NCI-H2196 treated with DMSO at 0.1 percent for 48 hours (cell line): ENCODE results near the gene IGSF21.
A peak's percentile ranks its signal among the peaks of the same experiment; 100 is the strongest.

Experiments used
- DNase-seq: peaks from one replicate; lab custom pipeline; 2025; ENCODE audit not compliant: unreplicated experiment; lab: John Stamatoyannopoulos, UW

The IGSF21 gene

GRCh38 chr1:18390953-18391352 lies 283.4 kb downstream of the IGSF21 start:
- DNase-seq: no peak

DNA sequence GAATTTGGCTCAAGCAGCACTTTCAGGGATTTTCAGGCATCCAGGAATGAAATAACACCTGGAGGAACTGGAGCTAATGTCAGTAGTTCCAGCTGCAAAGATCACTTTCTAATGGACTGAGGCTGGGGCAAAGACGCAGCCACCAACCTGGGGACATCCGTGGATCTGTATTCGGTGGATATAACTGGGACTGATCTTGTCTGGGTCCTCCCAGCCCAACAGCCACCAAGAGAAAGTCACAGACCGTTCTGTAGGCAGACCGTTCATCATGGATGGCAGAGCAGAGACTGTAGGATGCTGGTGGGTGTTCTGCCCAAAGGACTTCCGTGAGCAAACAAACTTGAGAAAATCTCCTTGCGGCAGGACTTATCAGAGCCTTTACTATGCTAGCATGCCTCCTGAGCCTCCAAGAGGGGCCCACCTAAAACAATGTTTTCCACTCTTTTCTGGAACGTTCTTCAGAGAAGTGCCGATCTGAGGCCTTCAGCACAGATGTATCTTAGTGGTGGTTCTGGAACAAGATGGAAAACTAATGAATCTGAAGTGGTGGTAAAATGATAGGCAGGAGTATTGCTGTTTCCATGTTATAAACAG lies 287.1 kb downstream of the IGSF21 start:
- DNase-seq: no peak

DNA sequence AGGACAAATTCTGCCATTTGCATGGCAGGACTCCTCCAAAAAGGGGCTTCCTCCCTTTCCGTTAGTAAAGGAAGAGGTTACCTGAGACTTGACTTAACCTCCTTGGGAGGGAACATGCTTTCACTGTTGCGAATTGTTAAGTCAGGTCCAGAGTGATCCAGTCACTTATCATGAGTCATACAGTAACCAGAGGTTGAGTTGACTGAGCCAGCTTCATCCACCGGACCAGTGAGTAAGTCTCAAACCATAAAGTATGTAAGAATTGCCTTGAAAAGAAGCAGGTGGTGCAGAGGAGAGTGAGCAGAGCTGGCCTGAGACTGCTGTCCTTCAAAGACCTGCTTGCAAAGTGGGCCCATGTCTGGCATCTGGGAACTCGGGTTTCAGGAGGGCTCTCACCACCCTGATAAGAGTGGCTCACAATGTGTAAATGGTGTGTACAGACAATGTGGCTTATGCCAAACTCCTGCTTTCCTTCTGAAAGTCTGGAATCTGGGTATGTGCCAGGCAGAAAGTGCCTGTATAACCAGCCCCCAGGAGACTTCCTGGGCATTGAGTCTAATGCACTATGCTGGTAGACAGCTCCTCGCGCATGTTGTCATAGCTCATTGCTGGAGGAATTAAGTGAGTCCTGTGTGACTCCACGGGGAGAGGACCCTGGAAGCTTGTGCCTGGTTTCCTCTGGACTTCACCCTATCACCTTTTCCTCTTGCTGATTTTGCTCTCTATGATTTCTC lies 288.8 kb downstream of the IGSF21 start:
- DNase-seq: no peak

- no peak for DNase-seq
Measured at GRCh38 chr1:18397641-18398040, 290.0 kb downstream of the IGSF21 start.

- no peak for DNase-seq
Measured at GRCh38 chr1:18398791-18399530, 291.4 kb downstream of the IGSF21 start.

GRCh38 chr1:18400347-18401102 lies 292.9 kb downstream of the IGSF21 start:
- no peak for DNase-seq

GRCh38 chr1:18401921-18402320 lies 294.3 kb downstream of the IGSF21 start:
- DNase-seq: no peak

GRCh38 chr1:18404460-18404859 lies 296.9 kb downstream of the IGSF21 start:
- DNase-seq: no peak

DNA sequence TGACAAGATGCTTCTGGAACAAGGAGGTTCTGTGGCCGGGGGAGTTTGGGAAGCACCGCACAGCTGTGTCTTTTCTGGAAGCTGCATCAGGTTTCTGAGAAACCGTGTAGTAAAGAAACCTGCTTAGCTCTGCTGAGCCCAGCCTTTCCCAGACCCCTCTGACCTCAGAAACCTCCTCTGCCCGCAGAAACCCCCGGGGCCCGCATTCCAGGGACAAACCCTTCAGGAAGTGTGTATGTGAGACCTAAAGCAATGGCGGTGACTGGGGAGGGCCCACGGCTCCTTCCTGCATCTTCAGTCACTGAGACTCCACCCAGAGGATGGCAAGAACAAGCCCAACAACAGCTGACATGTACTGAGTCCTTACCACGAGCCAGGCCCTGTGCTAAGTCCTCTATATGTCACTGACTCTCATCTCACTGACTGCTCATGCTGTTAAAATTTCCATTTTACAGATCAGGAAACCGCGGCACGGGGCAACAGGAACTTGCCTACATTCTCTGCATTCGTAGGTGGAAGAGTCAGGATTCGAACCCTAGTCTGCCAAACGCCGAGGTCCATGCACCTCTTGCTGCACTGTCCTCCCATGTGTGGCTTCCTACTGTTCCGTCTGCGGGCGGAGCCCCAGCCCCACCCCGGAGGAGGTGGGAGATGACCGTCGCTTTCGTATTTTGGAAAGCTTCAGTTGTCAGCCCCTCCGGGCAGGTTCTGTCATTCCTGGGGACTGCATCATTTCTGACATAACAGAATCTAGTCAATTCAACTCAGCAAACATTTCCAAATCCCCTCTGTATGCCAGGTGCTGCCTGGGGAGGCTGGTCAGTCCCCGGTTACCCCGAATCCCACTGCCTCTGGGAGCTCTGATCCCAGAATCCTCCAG lies 299.8 kb downstream of the IGSF21 start:
- DNase-seq: no peak

DNA sequence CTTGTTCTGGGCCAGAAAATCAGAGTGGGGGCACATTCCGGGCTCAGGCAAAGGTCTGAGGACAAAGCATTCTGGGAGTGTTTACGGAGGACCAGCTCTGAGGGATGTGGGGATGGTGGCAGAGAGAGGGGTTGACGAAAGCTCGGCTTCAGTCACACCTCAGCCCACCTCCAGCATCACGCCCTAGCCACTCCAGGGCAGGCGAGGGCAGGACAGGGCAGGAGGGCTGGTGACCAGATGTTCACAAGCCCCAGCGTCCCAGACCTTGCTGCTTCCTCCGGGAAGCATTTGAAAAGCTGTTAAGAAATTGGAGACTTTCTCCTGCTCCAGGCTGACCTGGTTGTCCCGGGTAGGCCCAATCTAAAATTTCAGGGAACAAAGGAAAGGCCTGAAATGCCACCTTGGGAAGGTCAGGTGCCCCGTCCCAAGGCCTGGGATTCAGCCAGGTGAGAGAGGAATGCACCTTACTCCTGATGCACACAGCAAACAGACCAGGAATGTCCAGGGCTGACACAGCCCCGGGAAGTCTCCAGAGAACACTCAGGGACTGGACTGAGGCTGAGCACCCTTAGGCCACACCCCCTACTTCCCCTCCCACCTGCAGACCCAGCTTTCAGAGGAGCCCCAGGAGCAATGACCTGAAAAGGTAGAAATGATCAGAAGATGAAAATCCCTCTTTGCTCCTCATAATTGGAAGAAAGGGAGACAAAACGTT lies 301.2 kb downstream of the IGSF21 start:
- DNase-seq: no peak

DNA sequence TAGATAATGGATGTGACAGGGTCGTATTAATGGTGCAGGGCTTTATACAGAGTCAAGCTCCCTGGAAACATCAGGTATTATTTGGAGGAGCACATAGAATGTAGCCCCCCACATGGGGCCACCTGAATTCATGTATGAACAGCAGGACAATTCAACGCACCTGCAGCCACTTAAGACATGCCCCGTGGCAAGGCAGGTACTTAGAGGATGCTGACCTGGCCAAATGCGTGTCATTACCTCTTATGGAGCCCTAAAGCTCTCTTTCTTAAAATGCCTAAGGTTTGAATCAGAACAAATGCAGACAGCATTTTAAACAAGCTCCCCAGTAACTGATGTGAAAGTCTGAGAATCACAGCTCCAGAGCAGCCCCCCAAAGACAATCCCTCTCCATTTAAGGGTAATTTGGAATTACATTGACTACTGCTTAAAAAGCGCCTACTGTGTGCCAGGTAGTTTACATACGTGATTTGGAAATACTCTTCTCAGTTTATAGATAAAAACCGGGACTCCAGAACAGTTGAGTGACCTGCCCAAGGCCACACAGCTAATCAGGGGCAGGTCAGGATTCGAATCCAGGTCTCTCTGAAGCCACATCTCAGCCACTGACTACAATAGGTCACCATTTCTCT lies 302.1 kb downstream of the IGSF21 start:
- no peak for DNase-seq

DNA sequence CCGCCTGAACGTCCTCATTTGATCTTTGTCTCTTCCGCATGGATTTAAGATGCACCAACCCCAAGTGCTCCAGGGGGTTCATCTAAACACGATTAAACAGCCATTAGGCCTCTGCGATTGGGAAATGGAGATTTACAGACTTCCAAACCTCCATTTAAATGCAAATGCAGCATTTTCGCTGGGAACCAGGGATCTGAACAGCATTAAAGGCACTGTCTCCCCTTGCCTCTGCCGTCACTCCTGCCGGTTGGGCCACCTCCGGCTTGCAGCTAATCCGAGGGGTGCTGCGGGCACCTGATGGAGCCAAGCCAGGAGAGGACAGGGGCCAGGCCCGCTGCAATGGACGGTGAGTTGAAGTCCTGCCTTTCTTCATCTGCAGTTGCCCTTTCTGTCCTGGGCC lies 302.8 kb downstream of the IGSF21 start:
- DNase-seq: no peak

GRCh38 chr1:18411321-18411720 lies 303.7 kb downstream of the IGSF21 start:
- DNase-seq: no peak

DNA sequence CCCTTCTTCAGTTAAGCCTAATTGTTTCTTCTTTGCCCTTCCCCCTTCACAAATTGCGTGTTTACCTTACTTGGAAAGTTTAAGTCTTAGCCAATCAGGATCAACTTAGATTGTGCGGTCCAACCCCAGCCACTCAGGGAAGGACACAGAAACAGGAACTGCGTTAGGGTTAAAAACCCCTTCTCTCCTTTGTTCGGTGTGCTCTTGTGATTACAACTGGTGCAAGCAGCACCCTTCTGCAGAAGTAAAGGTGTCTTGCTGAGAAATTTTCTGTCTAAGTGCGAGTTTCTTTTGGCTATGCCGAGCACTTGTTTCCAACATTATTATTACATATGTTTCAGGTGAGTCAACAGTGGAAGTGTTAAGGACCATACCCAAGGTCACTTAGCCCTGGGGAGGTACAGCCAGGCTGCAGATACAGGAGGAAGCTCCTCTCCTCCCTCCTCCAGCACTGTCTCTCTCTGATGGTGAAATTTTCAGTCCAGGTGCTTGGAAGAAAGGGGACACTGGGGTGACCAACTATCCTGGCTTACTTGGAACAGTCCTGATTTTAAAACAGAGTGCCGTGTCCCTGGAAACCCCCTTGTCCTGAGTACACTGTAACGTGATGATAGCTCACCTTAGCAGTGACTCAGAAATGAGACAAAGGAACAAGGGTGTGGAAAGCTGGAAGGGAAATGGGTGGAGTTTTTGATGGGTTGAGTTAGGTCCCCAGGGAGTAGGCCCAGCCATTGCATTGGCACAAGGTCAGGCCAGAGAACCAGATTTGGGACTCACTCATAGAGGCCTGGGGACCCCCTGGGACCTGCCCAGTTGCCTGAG lies 304.4 kb downstream of the IGSF21 start:
- no peak for DNase-seq

DNA sequence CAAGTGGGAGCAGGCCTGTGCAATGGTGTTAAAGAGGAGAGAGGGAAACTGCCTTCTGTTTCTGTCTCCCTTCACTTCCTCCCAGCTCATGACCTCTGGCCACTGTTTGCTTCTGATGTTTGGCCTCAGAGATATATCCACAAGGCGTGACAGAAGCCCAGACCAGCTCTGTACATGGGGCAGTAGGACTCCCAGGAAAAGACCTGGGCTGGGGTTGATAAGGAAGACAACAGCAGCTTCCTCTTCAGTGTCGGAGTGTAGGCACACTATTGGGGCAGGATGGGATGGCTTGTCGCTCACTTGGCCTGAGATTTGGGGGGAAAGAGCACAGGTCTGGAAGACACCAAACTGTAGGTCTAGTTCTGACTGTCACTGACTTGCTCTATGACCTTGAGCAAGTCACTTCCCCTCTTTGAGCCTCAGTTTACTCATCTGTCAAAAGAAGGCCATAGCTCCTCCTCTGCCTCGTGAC lies 305.3 kb downstream of the IGSF21 start:
- DNase-seq: no peak

GRCh38 chr1:18413541-18414305 lies 306.1 kb downstream of the IGSF21 start:
- peak; percentile 39 for DNase-seq

DNA sequence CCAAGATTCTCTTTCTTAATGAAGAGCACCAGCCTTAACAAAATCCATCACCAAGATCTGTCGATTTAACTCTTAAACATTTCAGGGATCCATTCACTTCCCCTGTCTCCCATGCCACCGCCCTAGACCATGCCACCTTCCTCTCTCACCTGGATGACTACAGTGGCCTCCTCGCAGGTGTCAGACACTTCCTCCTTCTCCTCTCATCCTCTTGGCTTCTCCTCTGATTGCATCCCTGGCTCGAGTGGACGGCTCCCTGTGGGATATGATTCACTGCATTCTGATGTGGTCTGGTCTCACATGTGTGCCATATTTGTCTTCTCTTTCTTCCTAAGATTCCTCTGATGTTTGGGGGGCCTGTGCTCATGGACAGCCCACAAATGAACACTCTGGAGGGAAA lies 306.7 kb downstream of the IGSF21 start:
- no peak for DNase-seq
